Keratinocyte (primary cell): ENCODE data around the gene TOP3B. TPM values are rescaled to one million over a fixed set of nuclear protein-coding genes. Genes with fewer than 3 reads are reported as not detected.

Source experiments
- DNase-seq: peaks from one replicate; pipeline ENCODE4 v3.0.0-alpha.2; 2011; ENCODE audit warnings: low read depth, missing footprints, low spot score
- FAIRE-seq: peaks from 2 replicates; lab custom pipeline; 2011; peaks lifted over from hg19 to GRCh38; lab: Jason Lieb, UNC
- H2AFZ ChIP-seq: 2 replicates; pipeline ENCODE4 v1.6.0; 2012; ENCODE audit warnings: low read length, control low read depth, inconsistent platforms; ENCODE audit not compliant: control insufficient read depth
- H3K27ac ChIP-seq: 2 replicates; pipeline ENCODE4 v1.5.1; 2011; ENCODE audit warnings: low read length; ENCODE audit not compliant: control insufficient read depth, insufficient read depth
- H3K27me3 ChIP-seq: 3 replicates; pipeline ENCODE4 v1.6.0; 2011; ENCODE audit warnings: low read length; ENCODE audit not compliant: control insufficient read depth, insufficient read depth; ENCODE audit errors: extremely low read depth
- H3K36me3 ChIP-seq, 2 experiments: 2 replicates in 1 of 2; 3 replicates in 1 of 2; pipeline ENCODE4 v1.5.1; 2011; ENCODE audit warnings: low read length in 2 of 2, mild to moderate bottlenecking in 1 of 2; ENCODE audit not compliant: control insufficient read depth in 2 of 2, insufficient read depth in 2 of 2; ENCODE audit errors: extremely low read depth in 1 of 2
- H3K4me1 ChIP-seq: 3 replicates; pipeline ENCODE4 v1.5.1; 2011; ENCODE audit warnings: low read length; ENCODE audit not compliant: control insufficient read depth, insufficient read depth; ENCODE audit errors: extremely low read depth
- H3K4me2 ChIP-seq: 3 replicates; pipeline ENCODE4 v1.6.0; 2011; ENCODE audit warnings: low read depth, low read length; ENCODE audit not compliant: control insufficient read depth, insufficient read depth; ENCODE audit errors: extremely low read depth
- H3K4me3 ChIP-seq, 3 experiments: fragments of 200-600 bp in 1 of 3; sonication (generic) in 1 of 3; 2 replicates in 2 of 3; 3 replicates in 1 of 3; pipeline ENCODE4 v1.5.1; 2011 to 2016; ENCODE audit warnings: low read length in 3 of 3, mild to moderate bottlenecking in 3 of 3, control low read depth in 2 of 3, inconsistent platforms in 1 of 3, low read depth in 1 of 3, mixed read lengths in 1 of 3, mixed run types in 1 of 3, moderate library complexity in 1 of 3; ENCODE audit not compliant: control insufficient read depth in 2 of 3, insufficient read depth in 2 of 3; ENCODE audit errors: extremely low read depth in 1 of 3
- H3K79me2 ChIP-seq: 2 replicates; pipeline ENCODE4 v1.6.0; 2012; ENCODE audit warnings: low read length; ENCODE audit not compliant: control insufficient read depth, insufficient read depth
- H3K9ac ChIP-seq: 3 replicates; pipeline ENCODE4 v1.6.0; 2011; ENCODE audit warnings: low read length; ENCODE audit not compliant: control insufficient read depth, insufficient read depth; ENCODE audit errors: extremely low read depth
- H3K9me1 ChIP-seq: 3 replicates; pipeline ENCODE4 v1.6.0; 2011; ENCODE audit warnings: low read length; ENCODE audit not compliant: control insufficient read depth, insufficient read depth; ENCODE audit errors: extremely low read depth
- H3K9me3 ChIP-seq: 2 replicates; pipeline ENCODE4 v1.5.1; 2012; ENCODE audit warnings: low read depth, low read length; ENCODE audit not compliant: control insufficient read depth
- H4K20me1 ChIP-seq: 3 replicates; pipeline ENCODE4 v1.6.0; 2011; ENCODE audit warnings: low read length; ENCODE audit not compliant: control insufficient read depth, insufficient read depth; ENCODE audit errors: extremely low read depth
- EZH2 ChIP-seq: IDR thresholded peaks from one replicate; pipeline ENCODE4 v1.6.1; 2012; ENCODE audit warnings: inconsistent platforms, mild to moderate bottlenecking, low read length, moderate library complexity
- dilution Hi-C: fragments of 300-500 bp; cut with MboI; formaldehyde crosslinking; loops from one replicate; pipeline ENCODE4 v1.7.0; 2020; ENCODE audit warnings: low sequenced_read_pairs; ENCODE audit not compliant: extremely low pct_ligation_motif_present
- polyA plus RNA-seq, 5 experiments: library from polyadenylated mRNA; depleted of rRNA in 3 of 5; stranded (reverse) in 3 of 5; stranded (forward) in 1 of 5; unstranded in 1 of 5; fragments of >200 nt; gene quantifications; 1 replicate in 1 of 5; 2 replicates in 3 of 5; 3 replicates in 1 of 5; pipeline versions ENCODE4 v1.2.1 to v1.2.3, GENCODE V29; 2011 to 2012; ENCODE audit warnings: missing spikeins in 2 of 5, low read depth in 1 of 5, low replicate concordance in 1 of 5
- TF ChIP-seq, protein P1 (sequence below), 3 experiments: IDR thresholded peaks in 1 of 3; conservative IDR thresholded peaks in 1 of 3; optimal IDR thresholded peaks in 1 of 3; 2 replicates in 2 of 3; 3 replicates in 1 of 3; pipeline versions ENCODE3 to v1.5.1; 2011; ENCODE audit warnings: low read length in 3 of 3, mild to moderate bottlenecking in 3 of 3, moderate library complexity in 2 of 3, control low read depth in 1 of 3, inconsistent platforms in 1 of 3; ENCODE audit not compliant: insufficient read depth in 2 of 3; ENCODE audit errors: extremely low read depth in 1 of 3

TOP3B gene
- polyA plus RNA-seq, 1 donor (not counting 4 experiments of a cell fraction or from before 2014, with no cell fraction given): 13.8 TPM

DNA sequence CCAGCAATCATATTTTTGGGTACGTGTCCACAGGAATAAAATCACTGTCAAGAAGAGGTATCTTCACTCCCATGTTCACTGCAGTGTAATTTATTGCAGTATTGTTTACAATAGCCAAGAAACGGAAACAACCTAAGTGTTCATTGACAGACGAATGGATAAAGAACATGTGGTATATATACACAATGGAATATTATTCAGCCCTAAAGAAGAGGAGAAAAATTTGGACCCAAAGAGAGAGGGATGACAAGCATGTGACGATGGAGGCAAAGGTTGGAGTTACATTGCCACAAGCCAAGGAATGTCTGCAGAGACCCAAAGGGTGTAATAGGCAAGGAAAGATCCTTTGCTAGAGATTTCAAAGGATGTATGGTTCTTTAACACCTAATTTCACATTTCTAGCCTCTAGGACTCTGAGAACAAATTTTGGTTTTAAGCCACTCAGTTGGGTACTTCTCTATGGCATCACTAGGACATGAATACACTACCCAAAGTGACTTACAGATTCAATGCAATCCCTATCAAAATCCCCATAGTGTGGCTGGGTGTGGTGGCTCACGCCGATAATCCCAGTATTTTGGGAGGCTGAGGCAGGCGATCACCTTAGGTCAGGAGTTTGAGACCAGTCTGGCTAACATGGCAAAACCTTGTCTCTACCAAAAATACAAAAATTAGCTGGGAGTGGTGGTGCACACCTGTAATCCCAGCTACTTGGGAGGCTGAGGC is 31.1 kb upstream of the TOP3B start:
- DNase-seq: no peak
- Histone ChIP-seq H3K36me3 (no peaks in the 10 kb centered on the region), H3K9me3 (no peaks in the 10 kb centered on the region), H4K20me1 (no peaks in the 10 kb centered on the region), H2AFZ (no peak overlapping the region), H3K9ac (no peak overlapping the region), H3K4me2 (no peak overlapping the region), H3K27ac (no peak overlapping the region), H3K9me1 (no peaks in the 10 kb centered on the region), H3K79me2 (no peaks in the 10 kb centered on the region), H3K27me3 (no peaks in the 10 kb centered on the region), H3K4me3 (no peak overlapping the region), H3K4me1 (peaks cover 14% of the 10 kb centered on the region)
- TF ChIP-seq EZH2: no peak
- TF ChIP-seq, protein P1, sequence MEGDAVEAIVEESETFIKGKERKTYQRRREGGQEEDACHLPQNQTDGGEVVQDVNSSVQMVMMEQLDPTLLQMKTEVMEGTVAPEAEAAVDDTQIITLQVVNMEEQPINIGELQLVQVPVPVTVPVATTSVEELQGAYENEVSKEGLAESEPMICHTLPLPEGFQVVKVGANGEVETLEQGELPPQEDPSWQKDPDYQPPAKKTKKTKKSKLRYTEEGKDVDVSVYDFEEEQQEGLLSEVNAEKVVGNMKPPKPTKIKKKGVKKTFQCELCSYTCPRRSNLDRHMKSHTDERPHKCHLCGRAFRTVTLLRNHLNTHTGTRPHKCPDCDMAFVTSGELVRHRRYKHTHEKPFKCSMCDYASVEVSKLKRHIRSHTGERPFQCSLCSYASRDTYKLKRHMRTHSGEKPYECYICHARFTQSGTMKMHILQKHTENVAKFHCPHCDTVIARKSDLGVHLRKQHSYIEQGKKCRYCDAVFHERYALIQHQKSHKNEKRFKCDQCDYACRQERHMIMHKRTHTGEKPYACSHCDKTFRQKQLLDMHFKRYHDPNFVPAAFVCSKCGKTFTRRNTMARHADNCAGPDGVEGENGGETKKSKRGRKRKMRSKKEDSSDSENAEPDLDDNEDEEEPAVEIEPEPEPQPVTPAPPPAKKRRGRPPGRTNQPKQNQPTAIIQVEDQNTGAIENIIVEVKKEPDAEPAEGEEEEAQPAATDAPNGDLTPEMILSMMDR (optimal IDR thresholded peaks at IDR 0.05 in 1 of 3, IDR thresholded peaks at IDR 0.05 in 1 of 3, conservative IDR thresholded peaks at IDR 0.05 in 1 of 3; ENCODE audit: extremely low read depth in 1 of 3, insufficient read depth in 2 of 3, low read length in 3 of 3): no peak
- dilution Hi-C loops: no loop called here
- FAIRE-seq: no peak

- no peak for FAIRE-seq
- no peaks in the 10 kb centered on the region for H4K20me1 ChIP-seq
- dilution Hi-C loops: no loop called here
- no peaks in the 10 kb centered on the region for H3K27me3 ChIP-seq
- no peak overlapping the region for H3K4me3 ChIP-seq
- H3K4me1 ChIP-seq: peaks cover 14% of the 10 kb centered on the region
- H3K4me2 ChIP-seq: no peak overlapping the region
- TF ChIP-seq EZH2: no peak
- TF ChIP-seq, protein P1 (optimal IDR thresholded peaks at IDR 0.05 in 1 of 3, IDR thresholded peaks at IDR 0.05 in 1 of 3, conservative IDR thresholded peaks at IDR 0.05 in 1 of 3; ENCODE audit: extremely low read depth in 1 of 3, insufficient read depth in 2 of 3, low read length in 3 of 3): no peak
- no peak overlapping the region for H3K27ac ChIP-seq
- DNase-seq: no peak
- H3K79me2 ChIP-seq: no peaks in the 10 kb centered on the region
- H3K9me3 ChIP-seq: no peaks in the 10 kb centered on the region
- H3K9me1 ChIP-seq: no peaks in the 10 kb centered on the region
- no peak overlapping the region for H2AFZ ChIP-seq
- H3K9ac ChIP-seq: no peak overlapping the region
- no peaks in the 10 kb centered on the region for H3K36me3 ChIP-seq
Observed at GRCh38 chr22:22011964-22012363, 29.4 kb upstream of the TOP3B start.
